Retina (tissue), 1 donor: ENCODE measurements around the gene SPR.
"Not testable (repeated sequence)": the region's sequence is repeated elsewhere in the genome, so short reads cannot be mapped to it uniquely, and the experiment has no call there.

Experiments used
- DNase-seq: peaks from one replicate; pipeline ENCODE4 v3.0.0-alpha.2; 2016

Gene SPR

DNA sequence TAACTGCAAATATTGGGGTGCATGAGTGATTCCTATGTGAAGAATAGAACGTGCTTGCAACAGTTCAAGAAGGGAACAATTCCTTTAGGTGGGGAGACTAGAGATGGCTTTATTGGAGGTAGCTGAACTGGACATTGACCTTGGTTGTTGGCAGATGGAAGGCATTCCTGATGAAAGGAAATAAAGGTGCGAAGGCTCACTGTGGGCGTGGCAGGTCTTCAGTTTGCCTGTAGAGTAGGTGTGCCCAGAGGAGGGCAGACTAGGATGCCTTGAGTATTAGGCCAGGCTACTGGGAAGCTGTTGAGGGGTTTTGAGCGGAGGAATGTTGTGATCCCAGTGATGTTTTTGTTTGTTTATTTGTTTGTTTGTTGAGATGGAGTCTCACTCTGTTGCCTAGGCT is 2.8 kb downstream of the SPR start:
- no peak for DNase-seq

DNA sequence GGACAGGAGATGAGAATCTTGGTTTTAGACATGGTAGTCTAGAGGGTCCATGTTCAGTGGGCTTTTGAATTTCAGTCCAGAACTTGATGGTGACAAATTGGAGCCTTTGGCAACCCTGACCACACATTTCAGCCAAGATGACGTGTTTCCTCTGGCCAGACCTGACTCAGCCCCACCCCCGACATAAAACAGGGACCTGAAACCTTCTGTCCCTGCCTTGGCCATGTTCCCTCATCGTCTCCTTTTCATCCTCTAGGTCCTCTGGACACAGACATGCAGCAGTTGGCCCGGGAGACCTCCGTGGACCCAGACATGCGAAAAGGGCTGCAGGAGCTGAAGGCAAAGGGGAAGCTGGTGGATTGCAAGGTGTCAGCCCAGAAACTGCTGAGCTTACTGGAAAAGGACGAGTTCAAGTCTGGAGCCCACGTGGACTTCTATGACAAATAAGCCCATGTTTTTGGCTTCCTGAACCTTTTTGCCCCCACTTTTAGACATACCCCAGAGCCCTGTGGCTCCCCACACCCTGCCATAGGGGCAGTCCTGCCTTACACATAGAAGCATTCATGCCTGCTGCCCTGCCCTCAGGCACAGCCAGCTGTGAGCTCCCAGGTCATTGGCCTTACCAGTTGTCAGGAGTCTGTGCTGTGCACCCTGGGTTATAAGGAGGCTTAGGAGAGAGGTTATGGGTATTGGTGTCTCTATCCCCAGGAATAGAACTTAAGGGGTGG is 4.0 kb downstream of the SPR start:
- no peak for DNase-seq

DNA sequence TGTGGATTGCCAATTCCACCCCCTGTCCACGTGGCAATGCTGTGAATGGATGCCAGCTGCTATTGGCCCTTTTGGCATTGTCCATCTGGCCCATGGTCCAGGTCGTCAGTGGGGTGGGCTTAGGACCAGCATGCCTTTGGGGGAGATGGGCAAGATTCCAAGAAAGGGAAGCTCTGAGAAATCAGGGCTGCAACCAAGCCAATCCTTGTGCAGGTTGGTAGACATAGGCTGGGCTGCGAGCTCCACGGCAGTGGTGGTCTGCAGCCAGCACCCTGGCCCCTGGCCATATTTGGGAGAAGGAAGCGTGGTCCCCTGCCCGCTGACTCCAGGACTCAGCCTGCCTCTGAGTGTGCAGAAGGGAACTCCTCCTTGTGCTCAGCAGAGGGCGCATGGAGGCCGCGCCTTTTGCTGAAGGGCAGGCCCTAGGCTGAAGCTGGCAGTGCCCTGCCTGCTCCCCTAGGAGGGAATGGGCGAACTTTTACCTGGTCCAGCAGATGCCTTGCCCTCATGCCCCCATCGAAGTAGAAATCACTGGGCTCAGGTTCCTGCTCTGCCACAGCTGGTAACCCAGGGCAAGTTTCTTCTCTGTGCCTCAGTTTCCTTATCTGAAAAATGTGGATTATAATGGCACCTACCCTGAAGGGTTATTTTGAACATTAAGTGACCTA is 5.4 kb downstream of the SPR start:
- peak; percentile 59 for DNase-seq

DNA sequence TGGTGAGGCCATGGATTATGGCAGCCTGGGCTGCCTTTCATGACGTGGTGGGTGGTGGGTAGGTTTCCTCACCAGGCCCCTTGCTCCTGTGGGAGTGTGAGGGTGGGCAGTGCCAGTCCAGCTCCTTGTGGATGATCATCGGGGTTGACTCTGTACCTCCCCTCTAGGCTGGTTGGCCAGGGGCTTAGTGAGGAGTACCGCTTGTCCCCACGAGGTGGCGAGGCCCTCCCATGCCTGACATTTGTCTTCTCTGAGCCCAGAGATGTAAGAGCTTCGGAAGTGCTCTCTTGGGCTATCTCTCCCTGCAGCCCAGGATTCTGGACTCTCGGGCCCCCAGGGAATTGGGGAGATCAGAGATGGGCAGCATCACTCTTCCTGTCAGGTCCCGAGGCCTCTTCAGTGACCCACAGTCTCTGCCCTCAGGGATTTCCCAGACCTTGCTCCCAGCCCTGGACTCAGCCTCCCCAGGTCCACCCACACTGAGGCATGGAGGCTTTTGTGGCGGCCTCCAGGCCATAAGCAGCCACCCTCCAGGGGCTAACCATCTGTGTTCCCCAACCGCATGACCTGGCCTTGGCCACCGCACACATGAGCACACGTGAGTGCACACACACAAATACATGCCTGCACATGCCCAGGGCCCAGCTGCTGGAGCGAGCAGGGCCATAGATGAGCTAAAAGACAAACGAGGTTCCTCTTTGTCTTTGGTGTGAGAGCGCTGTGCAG is 6.5 kb downstream of the SPR start:
- peak; percentile 80 for DNase-seq

DNA sequence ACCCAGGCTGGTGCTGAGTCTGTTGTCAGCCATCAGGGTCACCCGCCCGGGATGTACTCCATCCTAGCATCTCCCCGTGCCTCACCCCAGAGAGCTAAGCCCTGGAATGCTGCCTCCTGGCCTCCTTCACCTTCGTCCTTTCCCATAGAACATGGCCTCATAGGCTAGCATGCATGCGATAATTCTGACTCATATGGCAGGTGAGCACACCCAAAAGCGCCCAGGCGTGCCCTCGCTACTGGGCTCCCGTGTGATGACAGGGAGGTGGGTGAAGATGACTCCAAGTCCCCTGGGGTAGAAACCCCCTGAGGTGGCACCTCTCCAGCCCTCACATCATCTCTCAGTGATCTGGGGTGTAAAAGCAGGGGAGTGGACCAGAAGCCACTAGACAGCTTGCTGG is 7.3 kb downstream of the SPR start:
- no peak for DNase-seq

DNA sequence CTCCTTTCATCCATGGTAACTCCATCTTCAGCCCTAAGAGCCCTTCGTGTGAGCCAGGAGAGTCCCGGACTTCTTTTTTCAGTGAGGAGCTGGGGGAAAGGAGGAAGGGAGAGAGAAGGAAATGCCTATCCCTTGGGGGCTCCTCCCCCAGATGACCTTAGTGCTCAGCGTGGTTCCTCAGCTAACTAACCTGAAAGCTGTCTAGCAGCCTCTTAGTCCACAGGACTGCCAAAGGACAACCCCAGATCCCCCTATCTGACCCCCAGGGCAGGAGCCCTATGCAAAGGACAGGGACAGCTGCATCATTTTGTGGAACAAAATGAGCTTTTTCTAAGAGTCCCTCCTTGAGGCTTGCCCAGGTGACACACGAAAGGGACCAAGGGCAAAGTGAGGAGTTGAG is 7.9 kb downstream of the SPR start:
- DNase-seq: no peak

DNA sequence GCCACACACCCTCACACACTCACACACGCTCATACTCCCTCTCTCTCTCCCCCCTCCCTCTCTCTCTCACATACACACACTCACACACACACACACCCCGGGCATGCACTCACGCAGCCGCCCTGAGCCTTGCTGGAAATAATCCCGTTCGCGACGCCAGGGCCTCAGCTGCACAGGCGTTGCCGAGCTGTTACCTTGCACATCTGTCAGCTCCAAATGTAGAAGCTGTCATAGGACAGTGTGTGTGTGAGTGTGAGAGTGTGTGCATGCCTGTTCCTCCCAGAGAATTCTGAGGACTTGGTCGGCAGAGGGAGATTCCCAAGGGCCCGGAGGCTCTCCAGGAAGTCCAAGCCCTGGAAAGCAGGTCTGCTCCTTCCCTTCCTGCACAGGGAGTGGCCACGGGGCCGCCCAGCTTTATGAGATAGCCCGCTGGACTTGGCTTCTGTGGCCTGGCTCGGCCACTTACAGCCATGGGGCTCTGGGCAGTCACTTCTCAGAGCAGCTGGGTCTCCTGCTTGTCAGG is 8.6 kb downstream of the SPR start:
- peak; percentile 65 for DNase-seq

DNA sequence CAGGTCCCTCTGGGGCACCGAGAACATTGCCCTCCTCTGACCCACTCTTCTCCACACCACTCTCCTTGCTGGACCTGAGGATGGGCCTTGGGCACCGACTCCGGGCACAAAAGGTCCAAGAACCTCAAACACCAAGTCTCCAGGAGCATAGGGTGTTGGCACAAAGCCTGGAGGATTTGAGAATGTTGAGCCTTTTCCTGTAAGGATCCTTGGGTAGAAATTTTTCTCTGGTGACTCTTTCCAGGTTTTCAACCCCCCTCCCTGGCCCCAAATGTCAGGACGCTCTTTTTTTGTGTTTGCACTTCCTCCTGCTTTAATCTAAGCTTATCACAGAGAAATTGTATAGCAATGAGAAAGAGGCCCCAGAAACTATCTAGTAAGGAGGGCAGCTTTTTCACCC is 9.2 kb downstream of the SPR start:
- no peak for DNase-seq

DNA sequence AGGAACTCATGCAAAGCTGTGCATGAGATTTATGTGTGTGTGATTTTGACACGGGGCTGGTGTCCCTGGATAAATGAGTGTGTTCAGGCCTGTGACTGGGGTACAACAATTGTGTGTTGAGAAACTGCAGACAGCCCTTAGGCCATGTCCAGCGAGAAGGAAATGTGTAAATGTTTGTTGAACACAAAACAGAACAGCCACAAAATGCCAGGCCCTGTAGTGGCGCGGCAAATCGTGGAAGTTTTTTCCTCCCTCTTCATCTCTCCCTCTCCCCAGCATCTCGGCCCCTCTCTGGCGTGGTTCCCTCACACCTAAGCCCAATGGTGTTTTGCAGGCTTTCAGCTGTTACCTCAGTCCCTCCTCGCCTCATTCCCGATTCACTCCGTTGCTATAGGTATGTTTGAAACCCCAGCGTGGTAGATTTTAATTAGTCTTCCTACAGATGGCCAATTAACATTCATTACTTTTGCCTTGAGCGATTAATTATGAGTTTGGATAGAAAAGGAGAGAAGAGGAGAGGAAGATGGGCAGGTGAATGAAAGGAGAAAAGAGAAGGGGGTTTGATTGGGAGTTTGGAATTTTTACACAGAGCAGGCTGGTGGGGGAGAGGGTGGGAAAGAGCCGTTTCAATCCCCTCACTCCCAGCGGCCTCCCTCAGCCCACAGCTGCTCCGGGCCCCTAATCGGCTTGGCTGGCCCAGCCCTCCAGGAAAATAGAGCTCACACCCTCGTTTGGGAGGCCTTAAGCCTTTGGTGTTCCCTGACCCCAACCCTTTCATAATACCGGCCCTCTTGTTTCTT is 10.8 kb downstream of the SPR start:
- no peak for DNase-seq

DNA sequence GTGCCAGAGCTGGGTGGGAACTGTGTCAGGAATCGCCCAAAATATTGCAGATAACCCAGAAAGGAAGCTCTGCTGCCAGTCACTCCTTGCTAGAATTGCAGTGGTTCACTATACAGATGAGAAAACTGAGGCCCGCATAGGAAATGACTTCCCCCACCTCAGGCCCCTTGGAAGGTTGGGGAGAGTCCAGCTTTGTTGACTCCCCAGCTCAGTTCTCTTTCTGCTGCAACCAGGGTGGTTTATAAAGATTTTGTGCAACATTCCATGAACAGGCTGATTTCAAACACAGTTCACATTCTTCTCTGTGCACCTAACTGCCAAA is 11.3 kb downstream of the SPR start:
- DNase-seq: no peak

DNA sequence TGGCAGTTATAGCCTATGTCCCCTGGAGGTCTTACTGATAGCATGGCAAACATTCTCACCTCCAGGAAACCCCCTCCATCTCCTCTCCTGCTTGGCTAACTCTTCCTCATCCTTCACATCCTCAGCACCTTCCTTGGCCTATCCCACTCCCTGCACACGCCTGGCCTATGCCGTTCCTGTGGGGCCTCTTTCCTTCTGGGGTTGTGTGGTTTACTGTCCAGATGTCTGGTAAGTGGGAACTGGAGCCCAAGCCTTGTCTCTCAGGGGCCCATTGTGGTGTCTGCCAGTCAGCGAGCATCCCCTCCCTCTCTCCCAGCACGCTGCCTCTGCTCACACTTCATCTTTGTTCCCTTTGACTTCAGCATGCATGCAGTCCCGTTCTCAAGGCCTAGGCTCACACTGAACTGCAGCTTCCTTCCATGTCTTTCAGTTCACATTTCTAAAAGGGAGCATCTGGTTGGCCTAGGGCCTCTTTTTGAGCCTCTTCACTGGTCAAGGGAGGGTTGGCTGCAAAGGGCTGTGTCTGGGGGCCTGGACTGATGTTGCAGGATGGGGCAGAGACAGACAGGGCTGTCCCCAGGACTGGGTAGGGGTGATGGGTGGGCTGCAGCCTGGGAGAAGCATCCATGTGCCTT is 13.1 kb downstream of the SPR start:
- DNase-seq: no peak

DNA sequence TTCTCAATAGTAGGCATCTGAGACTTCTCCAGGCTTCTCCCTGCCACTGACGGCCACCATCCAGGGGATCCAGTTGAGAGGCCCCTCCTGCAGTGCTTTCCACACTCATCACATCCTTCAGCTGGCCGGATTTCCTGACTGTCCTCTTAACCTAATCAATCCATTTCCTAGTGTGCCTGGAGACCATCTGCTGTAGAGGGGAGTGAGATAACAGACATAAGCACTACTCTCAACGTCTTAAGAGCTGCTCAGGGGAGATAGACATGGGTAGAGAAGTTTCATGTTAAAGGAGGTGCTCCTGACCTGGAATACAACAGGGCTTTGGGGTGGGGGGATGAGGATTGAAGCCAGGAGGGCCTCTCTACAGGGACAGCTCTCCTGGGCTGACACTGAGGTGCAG is 14.2 kb downstream of the SPR start:
- no peak for DNase-seq

DNA sequence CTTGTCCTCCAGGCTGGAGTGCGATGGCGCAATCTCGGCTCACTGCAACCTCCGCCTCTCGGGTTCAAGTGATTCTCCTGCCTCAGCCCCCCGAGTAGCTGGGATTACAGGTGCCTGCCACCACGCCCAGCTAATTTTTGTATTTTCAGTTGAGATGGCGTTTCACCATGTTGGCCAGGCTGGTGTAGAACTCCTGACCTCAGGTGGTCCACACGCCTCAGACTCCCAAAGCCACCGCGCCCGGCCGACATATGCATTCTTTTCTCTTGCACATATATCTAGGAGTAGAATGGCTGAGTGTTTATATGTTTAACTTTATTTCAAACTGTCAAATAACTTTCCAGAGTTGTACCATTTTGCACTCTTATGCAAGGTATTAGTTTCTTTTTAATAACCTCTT is 20.2 kb downstream of the SPR start:
- DNase-seq: not testable (repeated sequence)

DNA sequence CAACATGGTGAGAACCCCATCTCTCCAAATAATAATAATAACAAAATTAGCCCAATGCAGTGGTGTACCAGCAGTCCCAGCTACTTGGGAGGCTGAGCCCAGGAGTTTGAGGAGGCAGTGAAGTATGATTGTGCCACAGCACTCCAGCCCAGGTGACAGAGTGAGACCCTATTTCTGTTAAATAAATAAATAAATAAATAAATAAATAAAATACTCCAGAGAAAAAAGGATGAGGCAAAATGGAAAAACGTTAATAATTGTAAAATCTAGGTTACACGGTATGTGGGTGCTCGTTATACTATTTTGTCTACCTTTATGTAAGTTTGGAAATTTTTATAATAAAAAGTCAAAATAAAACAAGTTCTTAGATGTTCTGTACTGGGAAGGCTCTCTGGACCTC is 21.5 kb downstream of the SPR start:
- DNase-seq: no peak

DNA sequence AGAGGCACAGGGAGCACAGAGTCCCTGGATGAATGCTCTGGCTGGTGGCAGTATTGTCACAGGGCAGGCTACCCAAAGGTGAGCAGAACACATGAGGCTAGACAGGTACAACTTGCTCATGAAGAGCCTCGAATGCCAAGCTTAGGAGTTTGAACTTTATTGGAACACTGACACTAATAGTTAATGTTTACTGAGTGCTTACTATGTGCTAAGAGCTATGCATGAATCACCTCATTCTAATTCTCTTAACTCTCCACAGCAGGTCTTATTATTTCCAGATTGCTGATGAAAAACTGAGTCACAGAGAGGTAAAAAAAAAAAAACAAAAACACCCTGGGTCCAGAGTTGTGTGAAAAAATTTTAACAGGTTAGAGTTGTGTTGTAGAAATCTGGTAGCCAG is 24.0 kb downstream of the SPR start:
- DNase-seq: no peak

DNA sequence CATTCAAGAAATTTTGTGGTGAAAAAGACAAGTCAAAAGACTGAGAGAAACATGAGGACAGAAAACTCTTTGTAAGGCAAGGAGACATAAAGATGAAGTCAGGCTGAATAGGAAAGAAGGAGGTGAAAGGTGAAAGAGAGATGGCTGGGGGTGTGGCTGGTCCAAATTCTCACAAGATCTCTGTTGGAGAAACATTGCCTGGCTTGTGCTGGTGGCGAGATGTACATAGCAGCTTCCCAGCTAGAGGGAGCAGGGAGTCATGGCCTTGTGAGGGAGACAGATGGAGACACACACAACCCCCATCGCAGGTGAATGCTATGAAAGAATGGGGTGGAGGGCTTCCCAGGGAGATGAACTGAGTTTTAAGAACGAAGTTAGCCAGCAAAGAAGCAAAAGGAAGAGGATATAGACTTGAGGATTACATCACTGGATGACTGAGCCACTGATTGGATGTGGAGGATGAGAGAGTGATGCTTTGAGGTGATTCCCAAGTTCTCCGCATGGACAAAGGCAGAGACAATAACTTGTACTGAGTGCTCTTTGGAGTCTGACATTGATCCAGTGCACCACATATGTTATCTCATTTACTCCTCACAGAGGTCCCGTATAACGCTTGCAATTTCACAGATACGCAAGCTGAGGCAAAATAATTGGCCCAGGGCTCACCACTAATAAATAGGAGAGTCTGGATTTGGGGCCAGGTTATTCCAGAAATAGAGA is 26.4 kb downstream of the SPR start:
- no peak for DNase-seq

DNA sequence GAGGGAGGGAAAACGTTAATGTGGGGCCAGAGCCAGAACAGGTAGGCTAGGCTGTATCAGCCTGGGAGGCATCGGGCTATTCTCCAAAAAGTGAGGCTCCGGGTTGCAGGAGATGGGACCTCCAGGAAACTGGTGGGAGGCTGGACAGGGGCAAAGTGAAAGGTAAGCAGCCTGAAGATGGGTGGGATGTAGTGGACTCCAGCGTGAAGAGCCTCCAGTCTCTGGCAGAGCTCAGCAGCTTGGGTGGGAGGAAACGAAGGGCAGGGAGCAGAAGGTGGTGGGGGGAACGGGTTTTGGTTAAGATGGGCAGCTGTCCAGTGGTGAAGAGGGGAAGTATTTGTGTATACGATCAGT is 27.0 kb downstream of the SPR start:
- no peak for DNase-seq

DNA sequence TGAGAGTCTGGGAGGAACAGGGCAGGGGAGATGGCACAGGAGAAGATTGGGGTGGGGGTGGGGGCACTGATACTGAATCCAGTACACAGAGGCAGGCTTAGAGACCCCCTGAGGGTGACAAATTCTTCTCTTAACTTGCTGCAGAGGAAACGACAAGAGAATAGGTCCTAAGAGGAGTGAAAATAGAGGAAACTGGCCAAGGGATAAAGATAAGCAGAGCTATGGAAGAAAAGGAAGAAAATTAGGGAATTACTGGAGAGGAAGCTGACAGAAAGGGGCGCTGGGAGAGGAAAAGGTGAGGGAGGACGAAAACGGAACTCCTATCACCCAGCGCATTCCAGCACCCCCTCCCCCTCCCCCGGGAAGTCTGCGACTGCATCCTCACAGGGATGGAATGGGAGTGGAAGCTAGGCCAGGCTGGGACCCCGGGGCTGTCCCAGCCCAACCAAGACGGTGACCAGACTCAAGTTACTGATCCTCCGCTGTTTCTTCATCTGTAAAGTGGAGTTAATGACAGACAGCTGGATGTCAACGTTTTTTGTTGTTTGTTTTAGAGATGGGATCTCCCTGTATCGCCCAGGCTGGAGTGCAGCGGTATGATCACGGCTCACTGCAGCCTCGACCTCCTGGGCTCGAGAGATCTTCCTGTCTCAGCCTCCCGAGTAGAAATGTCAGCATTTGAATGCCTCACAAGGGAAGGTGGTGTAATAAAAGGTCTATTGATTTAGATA is 27.5 kb downstream of the SPR start:
- DNase-seq: no peak

DNA sequence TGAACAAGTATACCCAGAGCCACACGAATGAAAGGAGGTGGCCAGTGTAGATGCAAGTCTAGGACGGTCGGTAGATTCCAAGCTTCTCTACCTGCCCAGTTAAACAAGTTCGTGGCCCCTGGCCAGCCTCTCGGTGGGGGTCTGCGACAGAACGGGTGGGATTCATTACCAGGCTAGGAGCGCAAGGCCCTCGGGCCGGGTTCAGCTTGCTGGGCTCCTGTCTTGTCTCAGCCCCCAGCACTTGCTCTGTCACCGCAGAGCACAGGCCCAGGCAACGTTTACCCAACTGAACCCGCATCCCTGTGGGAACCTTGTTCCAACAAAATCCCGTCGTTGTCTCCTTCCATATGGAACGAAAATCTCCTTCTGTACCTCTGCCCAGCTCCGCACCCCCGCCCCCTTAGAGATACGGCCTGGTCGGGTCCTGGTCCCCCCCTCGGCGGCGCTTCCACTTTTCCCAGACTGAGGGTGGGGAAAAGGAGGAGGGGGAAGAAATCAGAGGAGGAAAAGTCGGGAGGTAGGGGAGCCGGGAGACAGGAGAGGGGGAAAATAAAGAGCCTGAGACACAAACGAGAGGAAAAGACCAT is 28.2 kb downstream of the SPR start:
- peak; percentile 60 for DNase-seq

DNA sequence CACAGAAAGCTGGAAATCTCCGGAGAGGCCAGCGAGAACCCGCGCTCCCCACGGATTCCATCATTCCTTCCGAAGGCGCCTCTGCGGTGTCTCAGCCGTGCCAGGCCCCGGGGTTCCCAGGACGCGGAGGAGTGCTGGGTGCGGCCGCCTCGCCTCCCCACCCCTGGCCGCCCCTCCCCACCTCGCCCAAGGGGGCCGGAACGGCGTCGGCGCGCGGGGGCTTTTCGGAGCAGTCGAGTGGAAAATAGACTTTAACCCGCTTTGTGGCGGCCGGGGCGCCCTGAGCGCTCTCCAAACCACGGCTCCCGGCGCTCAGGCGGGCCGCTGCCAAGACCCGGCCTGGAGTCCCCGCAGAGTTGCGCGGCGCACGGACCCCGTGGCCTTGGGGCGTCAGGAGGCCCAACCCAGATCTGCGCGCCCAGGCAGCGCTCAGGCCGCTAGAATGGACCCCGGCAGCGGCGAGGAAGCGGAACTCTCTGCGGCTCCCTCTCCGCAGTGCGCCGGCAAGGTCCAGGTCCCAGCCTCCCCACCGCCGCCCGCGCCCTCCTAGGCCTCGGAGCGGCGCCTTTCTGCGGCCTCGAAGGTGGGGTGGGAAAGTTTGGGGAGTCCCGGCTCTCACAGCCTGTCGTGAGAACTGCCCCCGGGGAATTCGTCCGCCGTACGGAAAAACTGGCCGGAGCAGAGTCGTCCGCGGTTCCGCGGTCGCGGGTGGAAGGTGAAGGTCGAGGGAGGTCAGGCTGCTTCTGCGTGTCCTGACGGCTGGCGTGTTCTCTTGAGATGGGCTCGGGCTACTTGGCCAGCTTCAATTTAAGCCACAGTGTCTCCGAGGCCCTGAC is 28.9 kb downstream of the SPR start:
- DNase-seq: peak; percentile 81
